HEK293T (cell line): ENCODE data around the gene EIF6.
"Not testable (repeated sequence)": the region's sequence is repeated elsewhere in the genome, so short reads cannot be mapped to it uniquely, and the experiment has no call there.

Experiments
- ARNT ChIP-seq: fragments of 450-650 bp; IDR thresholded peaks from 2 replicates; pipeline ENCODE4 v1.6.1; 2017; ENCODE audit warnings: mild to moderate bottlenecking
- CTBP1 ChIP-seq: fragments of 450-650 bp; IDR thresholded peaks from 2 replicates; pipeline ENCODE4 v1.6.1; 2016; ENCODE audit warnings: borderline replicate concordance
- ELF4 ChIP-seq: fragments of 450-650 bp; IDR thresholded peaks from 2 replicates; pipeline ENCODE4 v1.6.1; 2017; ENCODE audit warnings: antibody characterized with exemption
- FOXK2 ChIP-seq: fragments of 450-650 bp; IDR thresholded peaks from 2 replicates; pipeline ENCODE4 v1.6.1; 2016; ENCODE audit warnings: mild to moderate bottlenecking
- FOXM1 ChIP-seq: fragments of 450-650 bp; IDR thresholded peaks from 2 replicates; pipeline ENCODE4 v1.6.1; 2017; ENCODE audit warnings: mild to moderate bottlenecking, borderline replicate concordance
- SP1 ChIP-seq: fragments of 450-650 bp; IDR thresholded peaks from 2 replicates; pipeline ENCODE4 v1.6.1; 2017

GRCh38 chr20:35262321-35262720 lies 22.3 kb downstream of the EIF6 start:
- TF ChIP-seq FOXM1, CTBP1, ARNT, SP1, FOXK2, ELF4: not testable (repeated sequence)
